Measurements from ENCODE around the gene MIGA1.
A peak's percentile ranks its signal among the peaks of the same experiment; 100 is the strongest.

Gene MIGA1

GRCh38 chr1:77834771-77835334 is 55.4 kb downstream of the MIGA1 start:
- H3K27ac ChIP-seq: peak overlapping the region in 6 of 21 experiments; percentile 7 to 46 (median 34)
- no peak overlapping the region for H3K4me3 ChIP-seq

GRCh38 chr1:77841574-77841973 is 62.1 kb downstream of the MIGA1 start:
- H3K27ac ChIP-seq: no peak overlapping the region

GRCh38 chr1:77845951-77846350 is 66.5 kb downstream of the MIGA1 start:
- no peak overlapping the region for H3K4me3 ChIP-seq
- H3K27ac ChIP-seq: no peak overlapping the region

More at GRCh38 chr1:77841574-77841973, 62.1 kb downstream of the MIGA1 start:
- no peak overlapping the region for H3K4me3 ChIP-seq

GRCh38 chr1:77846966-77847365 is 67.5 kb downstream of the MIGA1 start:
- Histone ChIP-seq H3K4me3 (no peak overlapping the region), H3K27ac (no peak overlapping the region)

- Histone ChIP-seq H3K27ac (no peak overlapping the region), H3K4me3 (no peak overlapping the region)
Measured at GRCh38 chr1:77847621-77848080, 68.2 kb downstream of the MIGA1 start.

GRCh38 chr1:77850082-77850481 is 70.6 kb downstream of the MIGA1 start:
- no peak overlapping the region for H3K27ac ChIP-seq
- no peak overlapping the region for H3K4me3 ChIP-seq

- Histone ChIP-seq H3K4me3 (no peak overlapping the region), H3K27ac (no peak overlapping the region)
Measured at GRCh38 chr1:77857552-77857951, 78.1 kb downstream of the MIGA1 start.

DNA sequence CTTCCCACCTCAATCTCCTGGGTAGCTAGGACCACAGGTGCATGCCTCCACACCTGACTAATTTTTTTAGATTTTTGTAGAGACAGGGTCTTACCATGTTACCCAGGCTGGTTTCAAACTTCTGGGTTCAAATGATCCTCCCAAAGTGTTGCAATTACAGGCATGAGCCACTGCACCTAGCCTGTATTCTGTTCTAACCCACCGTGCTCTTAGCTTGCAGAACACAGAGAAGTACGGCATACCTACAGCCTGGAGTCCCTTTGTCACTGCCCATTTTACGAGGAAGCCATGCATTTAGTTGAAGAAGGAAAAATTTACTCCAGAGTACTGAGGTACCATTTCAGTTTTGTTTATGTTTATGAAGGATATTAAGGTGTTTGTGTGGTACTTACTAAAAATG is 79.3 kb downstream of the MIGA1 start:
- H3K4me3 ChIP-seq: no peak overlapping the region
- no peak overlapping the region for H3K27ac ChIP-seq

GRCh38 chr1:77859248-77859647 is 79.8 kb downstream of the MIGA1 start:
- Histone ChIP-seq H3K4me3 (no peak overlapping the region), H3K27ac (no peak overlapping the region)

DNA sequence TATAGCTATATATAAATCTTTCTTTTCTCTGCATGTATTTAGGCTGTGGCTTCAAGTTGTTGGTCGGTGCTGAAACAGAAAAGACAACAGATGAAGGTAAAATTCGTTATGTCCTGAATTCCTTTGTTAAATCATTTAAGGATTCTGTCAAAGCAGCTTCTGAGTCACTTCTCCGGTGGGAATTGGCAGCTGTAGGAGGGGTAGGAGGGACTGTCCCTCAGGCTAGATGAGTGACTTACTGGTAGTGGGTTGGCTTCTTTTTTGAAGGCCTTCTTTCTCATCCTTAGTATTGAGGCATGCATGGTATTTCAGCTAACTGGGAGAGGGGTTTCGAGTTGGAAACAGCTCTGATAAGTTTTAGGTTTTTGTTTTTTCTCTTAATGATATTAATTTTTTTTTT is 86.8 kb downstream of the MIGA1 start:
- H3K4me3 ChIP-seq: no peak overlapping the region
- no peak overlapping the region for H3K27ac ChIP-seq

DNA sequence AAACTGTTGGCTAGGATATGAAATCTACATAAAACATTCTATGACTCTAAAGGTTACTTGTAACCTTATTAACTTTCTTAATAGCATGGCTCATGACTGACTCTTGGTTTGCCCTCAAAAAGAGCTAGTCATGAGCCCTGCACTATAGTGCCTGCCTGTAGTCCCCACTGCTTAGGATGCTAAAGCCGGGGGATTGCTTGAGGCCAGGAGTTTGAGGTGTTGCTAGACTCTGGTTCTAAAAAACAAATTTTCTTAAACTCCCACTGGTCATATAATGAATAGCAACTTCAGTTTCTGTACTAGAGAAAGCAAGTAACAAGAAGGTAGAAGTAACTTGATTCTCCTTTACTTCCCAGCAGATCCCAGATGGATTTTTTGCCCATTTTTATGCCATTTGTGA is 93.2 kb downstream of the MIGA1 start:
- H3K4me3 ChIP-seq: no peak overlapping the region

GRCh38 chr1:77873461-77873860 is 94.0 kb downstream of the MIGA1 start:
- H3K27ac ChIP-seq: no peak overlapping the region

More for the DNA sequence above, 93.2 kb downstream of the MIGA1 start:
- no peak overlapping the region for H3K27ac ChIP-seq

GRCh38 chr1:77874804-77875445 is 95.5 kb downstream of the MIGA1 start:
- Histone ChIP-seq H3K27ac (no peak overlapping the region), H3K4me3 (no peak overlapping the region)

More at GRCh38 chr1:77873461-77873860, 94.0 kb downstream of the MIGA1 start:
- no peak overlapping the region for H3K4me3 ChIP-seq

GRCh38 chr1:77876884-77877283 is 97.4 kb downstream of the MIGA1 start:
- no peak overlapping the region for H3K27ac ChIP-seq
- H3K4me3 ChIP-seq: no peak overlapping the region

DNA sequence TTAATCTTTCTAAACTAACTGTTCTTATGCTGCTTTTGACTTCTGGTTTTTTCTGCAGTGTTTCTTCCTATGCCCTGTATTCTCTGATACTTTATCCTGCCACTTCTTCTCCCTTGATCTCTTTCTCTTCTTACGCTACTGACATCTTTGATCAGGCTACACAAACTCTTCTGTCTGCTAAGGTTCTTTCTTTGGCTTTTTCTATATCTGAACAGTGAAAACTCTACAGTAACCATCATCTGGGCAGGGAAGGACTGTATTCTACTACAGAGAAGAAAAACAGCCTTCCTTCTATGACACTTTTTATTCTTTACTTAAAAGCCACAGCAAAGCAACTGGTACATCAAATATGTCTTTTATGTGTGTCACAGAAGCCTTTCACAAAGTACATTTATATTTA is 101.6 kb downstream of the MIGA1 start:
- no peak overlapping the region for H3K27ac ChIP-seq
- no peak overlapping the region for H3K4me3 ChIP-seq

DNA sequence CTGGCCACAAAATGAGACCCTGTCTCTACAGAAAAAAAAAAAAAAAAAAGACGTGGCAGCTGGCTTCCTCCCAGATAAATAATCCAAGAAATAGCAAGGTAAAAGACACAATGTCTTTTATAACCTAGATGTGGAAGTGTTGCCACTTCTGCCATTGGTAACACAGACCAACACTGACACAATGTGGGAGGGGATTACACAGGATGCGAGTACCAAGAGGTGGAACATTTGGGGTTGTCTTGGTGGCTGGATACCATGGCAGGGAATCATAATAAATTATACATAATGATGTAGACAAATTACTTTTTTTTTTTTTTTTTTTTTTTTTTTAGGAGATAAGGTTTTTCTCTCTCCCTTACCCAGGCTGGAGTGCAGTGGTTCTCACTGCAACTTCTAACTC is 103.0 kb downstream of the MIGA1 start:
- H3K27ac ChIP-seq: no peak overlapping the region
- H3K4me3 ChIP-seq: no peak overlapping the region

DNA sequence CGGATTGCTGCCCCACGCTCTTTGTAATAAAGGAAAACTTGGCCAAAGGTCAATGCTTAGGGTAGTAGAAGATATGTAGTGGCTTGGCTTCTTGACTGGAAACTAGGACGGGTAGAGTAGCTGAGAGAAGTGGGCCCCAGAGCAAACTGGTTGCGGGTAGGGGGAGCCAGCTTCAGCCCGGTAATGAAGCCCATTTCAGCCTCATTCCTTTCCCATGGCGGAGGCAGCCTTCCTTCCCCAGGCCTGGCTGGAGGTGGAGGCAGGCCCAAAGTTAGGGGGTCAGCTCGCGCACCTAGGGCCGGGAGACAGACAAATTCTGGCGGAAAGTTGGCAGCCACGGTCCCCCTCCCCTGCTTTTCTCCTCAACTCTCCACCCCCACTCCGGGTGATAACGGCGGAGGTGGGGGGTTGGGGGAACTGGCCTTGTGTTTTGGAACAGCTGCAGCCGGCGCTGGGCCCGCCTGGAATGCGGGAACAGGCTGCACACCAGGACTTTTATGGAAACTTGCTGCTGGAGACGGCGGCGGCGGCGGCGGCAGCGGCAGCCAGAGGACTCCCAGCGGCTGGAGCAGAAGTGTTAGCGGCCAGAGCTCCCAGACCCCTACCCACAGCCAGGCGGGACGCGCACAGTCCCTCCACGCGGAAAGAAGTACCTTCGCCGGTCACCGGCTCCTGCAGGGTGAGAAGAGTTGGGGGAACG is 108.8 kb downstream of the MIGA1 start, which contains the start of gene NEXN:
Gene NEXN (plus strand): TSS at position 544 of the 700 bp plus-strand sequence. CDS start 27,483 bp downstream, outside the sequence.
- peak within 1 kb of the TSS in 20 of 21 experiments; percentile 39 to 94 (median 72) for H3K27ac ChIP-seq
- peak within 1 kb of the TSS; percentile 47 to 69 (median 60) for H3K4me3 ChIP-seq

DNA sequence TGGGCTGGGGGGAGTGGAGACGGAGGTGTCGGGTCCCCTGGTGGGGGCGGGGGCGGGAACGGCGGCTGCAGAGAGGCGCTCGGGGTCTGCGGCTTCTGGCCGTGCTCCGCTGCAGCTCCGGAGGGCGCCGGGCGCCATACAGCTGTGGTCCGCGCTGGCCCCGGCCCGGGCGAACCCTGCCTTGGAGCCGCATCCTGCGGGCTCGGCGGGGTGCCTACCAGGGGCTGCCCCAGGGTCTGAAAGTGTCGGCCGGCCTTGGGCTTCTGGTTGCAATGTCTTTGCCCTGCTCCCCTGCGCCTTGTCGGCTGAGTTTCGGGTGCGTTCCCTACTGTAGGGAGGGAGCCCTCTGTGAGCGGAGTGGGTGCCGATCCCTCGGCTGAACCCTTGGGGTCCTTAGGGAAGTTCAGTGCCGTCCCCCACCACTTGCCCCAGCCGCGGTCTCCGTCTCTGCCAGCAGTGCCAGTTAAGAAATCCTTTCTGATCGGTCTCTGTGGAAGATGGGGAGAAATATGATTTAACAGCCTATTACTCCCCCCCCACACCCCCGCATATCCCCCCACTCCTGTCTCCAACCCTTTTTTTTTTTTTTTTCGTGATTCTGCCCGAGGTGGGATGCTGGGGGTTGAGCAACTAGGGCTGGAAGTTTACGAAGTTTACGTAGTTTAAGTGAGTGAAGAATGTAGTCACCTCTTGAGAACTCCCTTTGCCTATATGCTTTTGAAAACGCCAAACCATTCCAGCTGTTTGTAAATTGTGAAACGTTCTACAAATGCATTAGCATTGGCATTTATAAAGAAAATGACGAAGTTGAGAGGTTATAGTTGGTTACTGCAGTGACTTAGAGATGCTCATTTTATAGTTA is 109.6 kb downstream of the MIGA1 start:
- Histone ChIP-seq H3K4me3 (peak overlapping the region; percentile 47 to 69 (median 60)), H3K27ac (peak overlapping the region in 20 of 21 experiments; percentile 39 to 94 (median 72))

- peak overlapping the region in 2 of 21 experiments; percentile 80 to 94 for H3K27ac ChIP-seq
- peak overlapping the region in 4 of 7 experiments; percentile 47 to 69 (median 59) for H3K4me3 ChIP-seq
Measured at GRCh38 chr1:77889671-77890070, 110.2 kb downstream of the MIGA1 start.

DNA sequence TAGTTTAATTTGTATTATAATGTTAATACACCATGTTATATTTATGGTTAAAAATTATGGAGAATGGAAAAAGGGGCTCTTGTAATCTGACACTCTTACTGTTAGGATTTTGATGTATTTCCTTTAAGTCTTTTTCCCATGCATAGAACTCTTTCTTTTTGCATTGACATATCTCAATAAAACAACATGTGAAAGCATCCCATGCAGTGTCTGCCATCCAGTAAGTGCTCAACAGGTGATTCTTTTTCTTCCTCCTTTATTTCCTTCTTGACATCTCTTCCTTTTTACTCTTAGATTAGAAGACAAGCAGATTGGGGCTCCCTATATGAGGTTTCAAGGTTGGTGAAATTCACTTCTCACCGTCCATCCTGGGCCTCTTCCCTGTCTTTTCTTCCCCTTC is 111.8 kb downstream of the MIGA1 start:
- no peak overlapping the region for H3K4me3 ChIP-seq
- no peak overlapping the region for H3K27ac ChIP-seq
